Astrocyte of the spinal cord (primary cell): ENCODE measurements around the gene GUCY1A2.
A peak's percentile ranks its signal among the peaks of the same experiment; 100 is the strongest.

Source experiments
- DNase-seq: peaks from one replicate; pipeline ENCODE4 v3.0.0; 2011; ENCODE audit warnings: low read depth, low spot score
- H3K4me3 ChIP-seq: 2 replicates; pipeline ENCODE4 v1.5.1; 2011; ENCODE audit warnings: low read depth, mild to moderate bottlenecking, low read length, moderate library complexity
- in situ Hi-C: cut with HindIII; loops from 2 replicates; pipeline ENCODE4 v1.10.0; 2017; ENCODE audit warnings: low sequenced_read_pairs
- TF ChIP-seq, protein P1 (sequence below): IDR thresholded peaks from 2 replicates; pipeline ENCODE4 v1.5.1; 2012; ENCODE audit warnings: low read depth, mild to moderate bottlenecking, low read length, inconsistent platforms

Gene GUCY1A2

GRCh38 chr11:107042748-107043147 lies 24.5 kb upstream of the GUCY1A2 start:
- no peak overlapping the region for H3K4me3 ChIP-seq
- in situ Hi-C loops: no loop called here
- TF ChIP-seq, protein P1, sequence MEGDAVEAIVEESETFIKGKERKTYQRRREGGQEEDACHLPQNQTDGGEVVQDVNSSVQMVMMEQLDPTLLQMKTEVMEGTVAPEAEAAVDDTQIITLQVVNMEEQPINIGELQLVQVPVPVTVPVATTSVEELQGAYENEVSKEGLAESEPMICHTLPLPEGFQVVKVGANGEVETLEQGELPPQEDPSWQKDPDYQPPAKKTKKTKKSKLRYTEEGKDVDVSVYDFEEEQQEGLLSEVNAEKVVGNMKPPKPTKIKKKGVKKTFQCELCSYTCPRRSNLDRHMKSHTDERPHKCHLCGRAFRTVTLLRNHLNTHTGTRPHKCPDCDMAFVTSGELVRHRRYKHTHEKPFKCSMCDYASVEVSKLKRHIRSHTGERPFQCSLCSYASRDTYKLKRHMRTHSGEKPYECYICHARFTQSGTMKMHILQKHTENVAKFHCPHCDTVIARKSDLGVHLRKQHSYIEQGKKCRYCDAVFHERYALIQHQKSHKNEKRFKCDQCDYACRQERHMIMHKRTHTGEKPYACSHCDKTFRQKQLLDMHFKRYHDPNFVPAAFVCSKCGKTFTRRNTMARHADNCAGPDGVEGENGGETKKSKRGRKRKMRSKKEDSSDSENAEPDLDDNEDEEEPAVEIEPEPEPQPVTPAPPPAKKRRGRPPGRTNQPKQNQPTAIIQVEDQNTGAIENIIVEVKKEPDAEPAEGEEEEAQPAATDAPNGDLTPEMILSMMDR: no peak
- DNase-seq: no peak

GRCh38 chr11:107041088-107041444 lies 22.8 kb upstream of the GUCY1A2 start:
- in situ Hi-C loops: no loop called here
- TF ChIP-seq, protein P1: no peak

GRCh38 chr11:107040433-107041087 lies 22.3 kb upstream of the GUCY1A2 start:
- TF ChIP-seq, protein P1: no peak
- H3K4me3 ChIP-seq: no peak overlapping the region
- in situ Hi-C loops: no loop called here
- DNase-seq: no peak

More at GRCh38 chr11:107041088-107041444, 22.8 kb upstream of the GUCY1A2 start:
- H3K4me3 ChIP-seq: no peak overlapping the region
- DNase-seq: peak; percentile 92

DNA sequence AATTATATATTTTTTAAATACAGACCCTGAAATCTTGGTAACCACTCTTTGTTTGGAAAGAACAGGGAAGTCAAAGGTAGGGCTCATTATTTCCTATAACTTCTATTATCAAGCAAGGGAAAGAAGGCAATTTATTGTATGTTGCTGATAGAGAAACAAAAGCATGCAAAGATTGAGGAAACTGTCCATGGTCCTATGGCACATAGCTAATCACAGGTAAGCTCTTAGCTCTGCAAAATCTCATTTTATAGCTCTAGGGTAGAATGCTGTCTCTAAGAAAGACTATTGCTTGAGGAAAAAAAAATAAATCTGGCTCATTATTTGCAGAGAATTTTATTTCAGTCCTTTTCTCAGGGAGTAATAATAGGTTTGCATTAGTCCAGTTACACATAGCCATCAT lies 7.4 kb upstream of the GUCY1A2 start:
- no peak overlapping the region for H3K4me3 ChIP-seq
- in situ Hi-C loops: no loop called here
- TF ChIP-seq, protein P1: no peak
- DNase-seq: no peak

DNA sequence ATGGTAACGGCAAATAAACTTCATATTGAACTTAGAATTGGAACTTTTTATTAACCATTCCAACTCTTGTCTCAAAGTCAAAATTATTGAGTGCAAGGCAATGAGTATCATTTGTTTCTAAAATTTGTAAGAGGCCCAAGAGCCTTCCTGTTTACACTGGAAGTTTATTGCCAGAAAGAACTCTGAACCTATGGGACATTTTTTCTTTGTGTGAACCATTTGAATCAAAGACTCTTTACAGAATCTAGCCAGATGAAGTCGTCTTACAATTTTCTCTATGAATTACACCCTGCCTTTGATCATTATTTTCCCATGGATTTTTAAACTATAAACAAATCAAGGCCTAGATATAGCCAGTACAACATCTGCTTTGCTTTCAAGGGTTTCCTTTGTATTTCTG lies 2.3 kb upstream of the GUCY1A2 start:
- no peak overlapping the region for H3K4me3 ChIP-seq
- TF ChIP-seq, protein P1: no peak
- DNase-seq: no peak
- in situ Hi-C loops: no loop called here

GRCh38 chr11:107018902-107019493 lies 722 bp upstream of the GUCY1A2 start:
- in situ Hi-C loops: no loop called here
- TF ChIP-seq, protein P1: no peak
- DNase-seq: peak; percentile 84
- H3K4me3 ChIP-seq: peak overlapping the region; percentile 45
